ENCODE measurements around the gene GABPB2. TPM values are rescaled to one million over a fixed set of nuclear protein-coding genes. Genes with fewer than 3 reads are reported as not detected.
A peak's percentile ranks its signal among the peaks of the same experiment; 100 is the strongest.

The GABPB2 gene
- total and polyA plus RNA-seq, 4 donors: 6.9 to 22.2 (median 15.5) TPM

DNA sequence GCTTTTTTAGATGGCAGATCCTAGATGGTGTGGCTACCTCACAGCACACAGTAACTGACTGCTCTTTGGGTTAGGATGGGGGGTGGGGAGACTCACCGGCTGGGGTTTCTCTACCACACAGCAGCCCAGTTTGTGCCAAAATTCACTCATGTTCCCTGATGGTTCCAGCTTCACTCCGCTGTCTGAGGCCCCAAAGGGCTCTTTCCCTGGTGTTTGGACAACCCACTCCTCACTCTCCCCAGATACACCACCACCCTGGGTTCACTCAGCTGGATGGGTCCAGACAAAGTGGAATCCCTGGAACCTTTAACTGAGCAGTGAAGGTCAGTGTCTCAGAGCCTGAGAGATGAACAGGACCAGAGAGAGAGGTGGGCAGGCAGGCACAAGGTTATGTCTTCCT is 15.0 kb upstream of the GABPB2 start:
- Histone ChIP-seq H3K27me3 (ENCODE audit: control insufficient read depth in 1 of 2, insufficient read depth in 2 of 2, low read length in 1 of 2) (no peaks in the 10 kb centered on the region), H3K27ac (ENCODE audit: low read depth in 1 of 2, low read length in 2 of 2) (peak overlapping the region in 1 of 2 donors; percentile 42), H3K36me3 (ENCODE audit: control insufficient read depth in 1 of 2, insufficient read depth in 2 of 2, low read length in 1 of 2) (peaks cover 2 to 10% of the 10 kb centered on the region in 2 donors), H3K9me3 (ENCODE audit: control insufficient read depth, low read length) (no peaks in the 10 kb centered on the region), H3K4me3 (ENCODE audit: low read length in 2 of 2) (no peak overlapping the region), H3K4me1 (ENCODE audit: control insufficient read depth in 1 of 2, insufficient read depth in 2 of 2, low read length in 2 of 2) (peaks cover 0 to 4% of the 10 kb centered on the region in 2 donors)
- 47 to 48% methylated on average over 2 of the region's 2 CpGs for WGBS, 2 donors
- ATAC-seq (ENCODE audit: low FRiP score) (no peak), DNase-seq (no peak)
- intact Hi-C loops (cut with DNase I): loop anchor here in 1 of 2 donors (5.0 kb wide), 1 partner anchor 48 kb away; the partner anchor contains the start of genes MINDY1 and PRUNE1

GRCh38 chr1:151056149-151056548 is 14.4 kb upstream of the GABPB2 start:
- intact Hi-C loops (cut with DNase I): loop anchor here in 1 of 2 donors (5.0 kb wide), 1 partner anchor 49 kb away; the partner anchor contains the start of genes MINDY1 and PRUNE1
- peaks cover 2 to 10% of the 10 kb centered on the region in 2 donors for H3K36me3 ChIP-seq (ENCODE audit: control insufficient read depth in 1 of 2, insufficient read depth in 2 of 2, low read length in 1 of 2)
- H3K9me3 ChIP-seq (ENCODE audit: control insufficient read depth, low read length): no peaks in the 10 kb centered on the region
- H3K27ac ChIP-seq (ENCODE audit: low read depth in 1 of 2, low read length in 2 of 2): peak overlapping the region in 1 of 2 donors; percentile 5
- WGBS, 2 donors: 60 to 63% methylated on average over 2 of the region's 2 CpGs
- no peak for ATAC-seq (ENCODE audit: low FRiP score)
- DNase-seq: no peak
- H3K4me1 ChIP-seq (ENCODE audit: control insufficient read depth in 1 of 2, insufficient read depth in 2 of 2, low read length in 2 of 2): peaks cover 0 to 4% of the 10 kb centered on the region in 2 donors
- no peak overlapping the region for H3K4me3 ChIP-seq (ENCODE audit: low read length in 2 of 2)
- H3K27me3 ChIP-seq (ENCODE audit: control insufficient read depth in 1 of 2, insufficient read depth in 2 of 2, low read length in 1 of 2): no peaks in the 10 kb centered on the region

GRCh38 chr1:151058692-151059091 is 11.9 kb upstream of the GABPB2 start:
- Histone ChIP-seq H3K36me3 (ENCODE audit: control insufficient read depth in 1 of 2, insufficient read depth in 2 of 2, low read length in 1 of 2) (peaks cover 2 to 7% of the 10 kb centered on the region in 2 donors), H3K9me3 (ENCODE audit: control insufficient read depth, low read length) (no peaks in the 10 kb centered on the region), H3K27me3 (ENCODE audit: control insufficient read depth in 1 of 2, insufficient read depth in 2 of 2, low read length in 1 of 2) (no peaks in the 10 kb centered on the region), H3K4me1 (ENCODE audit: control insufficient read depth in 1 of 2, insufficient read depth in 2 of 2, low read length in 2 of 2) (peaks cover 0 to 4% of the 10 kb centered on the region in 2 donors), H3K27ac (ENCODE audit: low read depth in 1 of 2, low read length in 2 of 2) (peak overlapping the region; percentile 19 to 20), H3K4me3 (ENCODE audit: low read length in 2 of 2) (peak overlapping the region; percentile 58 to 80)
- 0 to 1% methylated on average over 10 of the region's 10 CpGs for WGBS, 2 donors
- ATAC-seq (ENCODE audit: low FRiP score): peak; percentile 2
- intact Hi-C loops (cut with DNase I): loop anchor here in 1 of 2 donors (5.0 kb wide), 1 partner anchor 51 kb away; the partner anchor contains the start of genes MINDY1 and PRUNE1
- DNase-seq: peak in 1 of 2 donors; percentile 73

GRCh38 chr1:151059109-151060006 is 11.2 kb upstream of the GABPB2 start, which contains the start of gene CDC42SE1:
Gene CDC42SE1 (minus strand): TSS chr1:151059622. CDS start chr1:151055730, 3,892 bp downstream.
- DNase-seq: peak; percentile 92 to 96
- Histone ChIP-seq H3K36me3 (ENCODE audit: control insufficient read depth in 1 of 2, insufficient read depth in 2 of 2, low read length in 1 of 2) (peaks cover 2 to 7% of the 10 kb centered on the region in 2 donors), H3K9me3 (ENCODE audit: control insufficient read depth, low read length) (no peaks in the 10 kb centered on the region), H3K27me3 (ENCODE audit: control insufficient read depth in 1 of 2, insufficient read depth in 2 of 2, low read length in 1 of 2) (no peaks in the 10 kb centered on the region), H3K4me3 (ENCODE audit: low read length in 2 of 2) (peak within 1 kb of the TSS; percentile 80 to 92), H3K27ac (ENCODE audit: low read depth in 1 of 2, low read length in 2 of 2) (peak within 1 kb of the TSS; percentile 19 to 20), H3K4me1 (ENCODE audit: control insufficient read depth in 1 of 2, insufficient read depth in 2 of 2, low read length in 2 of 2) (peaks cover 0 to 4% of the 10 kb centered on the region in 2 donors)
- intact Hi-C loops (cut with DNase I): loop anchor here in 1 of 2 donors (5.0 kb wide), 1 partner anchor 52 kb away; the partner anchor contains the start of genes MINDY1 and PRUNE1
- 0 to 1% methylated on average over 47 to 58 of the region's 58 CpGs for WGBS, 2 donors
- ATAC-seq (ENCODE audit: low FRiP score): peak; percentile 96

DNA sequence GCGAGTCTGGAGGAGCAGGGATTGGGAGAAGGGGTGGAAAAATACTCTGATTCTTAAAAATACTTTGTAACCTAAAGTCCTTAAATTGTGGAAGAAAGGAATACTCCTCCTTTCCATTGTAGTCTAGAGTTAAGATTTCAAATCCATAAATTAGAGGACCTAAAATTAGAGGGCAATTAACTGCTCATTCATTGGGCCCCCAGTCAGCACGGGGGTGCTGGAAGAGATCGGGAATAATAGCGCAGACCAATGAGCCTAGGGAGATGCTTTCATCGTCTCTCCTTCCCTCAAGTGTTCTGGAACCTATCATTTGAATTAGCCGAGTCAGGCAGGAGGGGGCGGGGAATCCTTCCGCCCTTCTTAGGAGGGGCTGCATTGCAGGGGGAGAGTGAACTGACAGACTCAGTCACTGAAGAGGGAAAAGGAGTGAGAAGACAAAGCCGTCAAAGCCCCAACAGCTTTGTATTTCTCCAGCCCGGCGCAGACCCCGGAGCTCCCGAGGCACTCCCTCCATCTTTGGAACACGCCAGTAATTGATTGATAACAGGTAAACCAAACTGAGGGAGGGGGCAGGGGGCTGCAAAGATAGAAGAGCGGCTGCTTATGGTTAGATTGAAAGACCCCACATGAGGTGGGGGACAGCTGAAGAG is 10.4 kb upstream of the GABPB2 start, which contains the start of gene MLLT11:
Gene MLLT11, plus strand, starts transcription at position 391 of the 650 bp plus-strand sequence. CDS start 6,828 bp downstream, outside the sequence.
- peak within 1 kb of the TSS; percentile 80 to 92 for H3K4me3 ChIP-seq (ENCODE audit: low read length in 2 of 2)
- H3K4me1 ChIP-seq (ENCODE audit: control insufficient read depth in 1 of 2, insufficient read depth in 2 of 2, low read length in 2 of 2): peaks cover 0 to 4% of the 10 kb centered on the region in 2 donors
- H3K36me3 ChIP-seq (ENCODE audit: control insufficient read depth in 1 of 2, insufficient read depth in 2 of 2, low read length in 1 of 2): peaks cover 2 to 6% of the 10 kb centered on the region in 2 donors
- WGBS, 2 donors: 0 to 1% methylated on average over 15 of the region's 15 CpGs
- DNase-seq (peak in 1 of 2 donors; percentile 55), ATAC-seq (ENCODE audit: low FRiP score) (peak; percentile 58)
- no peaks in the 10 kb centered on the region for H3K27me3 ChIP-seq (ENCODE audit: control insufficient read depth in 1 of 2, insufficient read depth in 2 of 2, low read length in 1 of 2)
- H3K9me3 ChIP-seq (ENCODE audit: control insufficient read depth, low read length): no peaks in the 10 kb centered on the region
- peak within 1 kb of the TSS; percentile 10 to 19 for H3K27ac ChIP-seq (ENCODE audit: low read depth in 1 of 2, low read length in 2 of 2)
- intact Hi-C loops (cut with DNase I): no loop called here

DNA sequence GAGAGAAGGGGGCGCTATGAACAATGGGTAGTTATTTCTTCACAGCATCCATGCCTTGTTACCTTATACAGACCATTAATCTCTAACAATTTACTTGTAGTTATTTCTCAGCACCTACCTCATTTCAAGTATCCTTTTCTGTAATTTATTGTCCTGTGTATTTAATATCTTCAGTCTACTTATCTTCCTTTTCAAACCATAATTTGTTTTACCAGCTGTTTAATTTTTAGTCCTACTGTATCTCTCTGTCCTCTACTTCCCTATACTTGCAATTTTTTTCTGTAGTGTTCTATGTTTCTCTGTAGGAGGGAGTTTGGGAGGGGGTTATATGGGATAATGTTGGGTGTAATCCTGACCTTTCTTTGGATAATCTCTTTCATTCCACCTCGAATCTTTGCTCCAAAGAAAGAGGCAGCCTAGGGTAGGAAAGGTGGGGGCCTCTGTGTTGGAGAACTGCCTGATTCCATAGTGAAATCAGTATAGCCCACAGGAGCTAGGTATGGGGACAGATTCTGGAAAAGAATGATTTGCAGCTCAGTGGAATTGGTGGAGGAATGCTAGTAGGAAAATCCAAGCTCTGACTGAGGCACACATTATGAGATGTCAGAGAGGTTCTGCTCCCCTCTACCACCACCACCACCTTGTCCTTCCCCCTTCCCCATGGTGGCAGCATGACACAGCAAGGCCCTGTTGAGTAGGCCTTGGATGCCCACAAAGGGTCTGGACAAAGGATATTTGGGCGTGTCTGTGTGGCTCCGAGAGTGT is 9.7 kb upstream of the GABPB2 start:
- no peak for DNase-seq
- 44 to 50% methylated on average over 4 of the region's 4 CpGs for WGBS, 2 donors
- intact Hi-C loops (cut with DNase I): no loop called here
- H3K4me1 ChIP-seq (ENCODE audit: control insufficient read depth in 1 of 2, insufficient read depth in 2 of 2, low read length in 2 of 2): peaks cover 0 to 4% of the 10 kb centered on the region in 2 donors
- H3K27me3 ChIP-seq (ENCODE audit: control insufficient read depth in 1 of 2, insufficient read depth in 2 of 2, low read length in 1 of 2): no peaks in the 10 kb centered on the region
- no peak for ATAC-seq (ENCODE audit: low FRiP score)
- H3K27ac ChIP-seq (ENCODE audit: low read depth in 1 of 2, low read length in 2 of 2): peak overlapping the region in 1 of 2 donors; percentile 5
- H3K4me3 ChIP-seq (ENCODE audit: low read length in 2 of 2): peak overlapping the region; percentile 80 to 92
- no peaks in the 10 kb centered on the region for H3K36me3 ChIP-seq (ENCODE audit: control insufficient read depth in 1 of 2, insufficient read depth in 2 of 2, low read length in 1 of 2)
- H3K9me3 ChIP-seq (ENCODE audit: control insufficient read depth, low read length): no peaks in the 10 kb centered on the region

- WGBS, 2 donors: 50 to 54% methylated on average over 2 of the region's 2 CpGs
- no peaks in the 10 kb centered on the region for H3K9me3 ChIP-seq (ENCODE audit: control insufficient read depth, low read length)
Observed at GRCh38 chr1:151061704-151062103, 8.9 kb upstream of the GABPB2 start.

More at GRCh38 chr1:151061704-151062103, 8.9 kb upstream of the GABPB2 start:
- intact Hi-C loops (cut with DNase I): no loop called here
- Histone ChIP-seq H3K36me3 (ENCODE audit: control insufficient read depth in 1 of 2, insufficient read depth in 2 of 2, low read length in 1 of 2) (no peaks in the 10 kb centered on the region), H3K27me3 (ENCODE audit: control insufficient read depth in 1 of 2, insufficient read depth in 2 of 2, low read length in 1 of 2) (no peaks in the 10 kb centered on the region), H3K4me3 (ENCODE audit: low read length in 2 of 2) (no peak overlapping the region), H3K4me1 (ENCODE audit: control insufficient read depth in 1 of 2, insufficient read depth in 2 of 2, low read length in 2 of 2) (no peaks in the 10 kb centered on the region), H3K27ac (ENCODE audit: low read depth in 1 of 2, low read length in 2 of 2) (no peak overlapping the region)
- DNase-seq (no peak), ATAC-seq (ENCODE audit: low FRiP score) (no peak)

All from aorta (tissue), 5 donors.